Caco-2 (cell line): ENCODE measurements around the gene SDCBP2. TPM values are rescaled to one million over a fixed set of nuclear protein-coding genes. Genes with fewer than 3 reads are reported as not detected.

Source experiments
- BruUV-seq: library from RNA; stranded (reverse); fragments of 400-500 nt; replicated peaks from 2 replicates; lab custom pipeline; 2021; lab: Mats Ljungman, UMichigan
- CTCF ChIA-PET: fragments of 300-600 bp; sonication (Branson Sonifier 250); formaldehyde crosslinking; loops from one replicate; lab custom pipeline; 2022; ENCODE audit warnings: antibody characterized with exemption; lab: Charles Lee
- POLR2A ChIA-PET: fragments of 300-600 bp; sonication (Branson Sonifier 250); formaldehyde crosslinking; loops from one replicate; lab custom pipeline; 2022; ENCODE audit warnings: antibody characterized with exemption; lab: Charles Lee
- DNase-seq, 2 experiments: peaks; one replicate each; pipeline versions ENCODE4 v3.0.0 to v3.0.0-alpha.2; 2020 to 2022
- H3K27me3 ChIP-seq: replicated peaks from 2 replicates; pipeline ENCODE4 v1.6.0; 2011; ENCODE audit warnings: low read length; ENCODE audit not compliant: control insufficient read depth, insufficient read depth
- H3K36me3 ChIP-seq: 2 replicates; pipeline ENCODE4 v1.5.1; 2011; ENCODE audit warnings: low read length; ENCODE audit not compliant: control insufficient read depth, insufficient read depth
- H3K4me1 ChIP-seq: fragments of 250-450 bp; sonication (Bioruptor Pico); 2 replicates; pipeline ENCODE4 v1.5.1; 2020; ENCODE audit warnings: mild to moderate bottlenecking
- H3K4me3 ChIP-seq: 2 replicates; pipeline ENCODE4 v1.5.1; 2011; ENCODE audit warnings: low read depth, mild to moderate bottlenecking, control low read depth, low read length
- H3K9me3 ChIP-seq: fragments of 250-450 bp; sonication (Bioruptor Pico); 2 replicates; pipeline ENCODE4 v1.5.1; 2020; ENCODE audit warnings: mild to moderate bottlenecking, moderate library complexity
- H3K27ac Mint-ChIP-seq: one replicate; pipeline ENCODE4 v1.8.0; 2022; ENCODE audit warnings: mixed read lengths; ENCODE audit not compliant: unreplicated experiment
- H3K27me3 Mint-ChIP-seq: one replicate; pipeline ENCODE4 v1.8.0; 2022; ENCODE audit warnings: mixed read lengths; ENCODE audit not compliant: insufficient read depth, unreplicated experiment
- H3K36me3 Mint-ChIP-seq: one replicate; pipeline ENCODE4 v1.8.0; 2022; ENCODE audit warnings: mild to moderate bottlenecking, mixed read lengths; ENCODE audit not compliant: insufficient read depth, unreplicated experiment
- H3K4me1 Mint-ChIP-seq: one replicate; pipeline ENCODE4 v1.8.0; 2022; ENCODE audit warnings: low read depth, mixed read lengths; ENCODE audit not compliant: unreplicated experiment
- H3K4me3 Mint-ChIP-seq: one replicate; pipeline ENCODE4 v1.8.0; 2022; ENCODE audit warnings: mild to moderate bottlenecking, moderate library complexity, mixed read lengths; ENCODE audit not compliant: unreplicated experiment
- H3K9me3 Mint-ChIP-seq: one replicate; pipeline ENCODE4 v1.8.0; 2022; ENCODE audit warnings: mixed read lengths; ENCODE audit not compliant: unreplicated experiment
- intact Hi-C: fragments of 100-400 bp; cut with micrococcal nuclease; formaldehyde crosslinking; loops from one replicate; pipeline ENCODE4 v1.10.0; 2022; ENCODE audit not compliant: unreplicated experiment
- total RNA-seq: library from RNA; stranded (reverse); gene quantifications from 2 replicates; pipeline ENCODE4 v1.2.3, GENCODE V29; 2022
- TF ChIP-seq, protein P1 (sequence below), 2 experiments: fragments of 200-600 bp in 1 of 2; IDR thresholded peaks; 1 replicate in 1 of 2; 2 replicates in 1 of 2; pipeline versions ENCODE4 v1.5.1 to v1.8.0; 2011 to 2022; ENCODE audit warnings: antibody characterized with exemption in 1 of 2, control low read depth in 1 of 2, inconsistent platforms in 1 of 2, low read depth in 1 of 2, low read length in 1 of 2, mild to moderate bottlenecking in 1 of 2, moderate library complexity in 1 of 2; ENCODE audit not compliant: insufficient read depth in 1 of 2, severe bottlenecking in 1 of 2, unreplicated experiment in 1 of 2

SDCBP2 gene
- total RNA-seq, 1 experiment from 2014 or later = 2.0 TPM

GRCh38 chr20:1312308-1312707 lies 16.6 kb downstream of the SDCBP2 start:
- no peaks in the 10 kb centered on the region for H3K27me3 ChIP-seq
- H3K36me3 ChIP-seq = no peaks in the 10 kb centered on the region
- Mint-ChIP-seq H3K27me3 (no peaks in the 10 kb centered on the region), H3K36me3 (no peaks in the 10 kb centered on the region), H3K9me3 (no peaks in the 10 kb centered on the region), H3K27ac (no peak overlapping the region), H3K4me1 (no peaks in the 10 kb centered on the region), H3K4me3 (no peak overlapping the region)
- no TSS peak for BruUV-seq
- no peak for DNase-seq
- CTCF ChIA-PET = interaction anchor here (1.4 kb wide), 1 partner anchor 126 kb away, joined by 7 read pairs; no protein-coding TSS in a partner anchor
- no peak overlapping the region for H3K4me3 ChIP-seq
- POLR2A ChIA-PET = no interaction called here
- intact Hi-C loops = no loop called here
- TF ChIP-seq, protein P1, sequence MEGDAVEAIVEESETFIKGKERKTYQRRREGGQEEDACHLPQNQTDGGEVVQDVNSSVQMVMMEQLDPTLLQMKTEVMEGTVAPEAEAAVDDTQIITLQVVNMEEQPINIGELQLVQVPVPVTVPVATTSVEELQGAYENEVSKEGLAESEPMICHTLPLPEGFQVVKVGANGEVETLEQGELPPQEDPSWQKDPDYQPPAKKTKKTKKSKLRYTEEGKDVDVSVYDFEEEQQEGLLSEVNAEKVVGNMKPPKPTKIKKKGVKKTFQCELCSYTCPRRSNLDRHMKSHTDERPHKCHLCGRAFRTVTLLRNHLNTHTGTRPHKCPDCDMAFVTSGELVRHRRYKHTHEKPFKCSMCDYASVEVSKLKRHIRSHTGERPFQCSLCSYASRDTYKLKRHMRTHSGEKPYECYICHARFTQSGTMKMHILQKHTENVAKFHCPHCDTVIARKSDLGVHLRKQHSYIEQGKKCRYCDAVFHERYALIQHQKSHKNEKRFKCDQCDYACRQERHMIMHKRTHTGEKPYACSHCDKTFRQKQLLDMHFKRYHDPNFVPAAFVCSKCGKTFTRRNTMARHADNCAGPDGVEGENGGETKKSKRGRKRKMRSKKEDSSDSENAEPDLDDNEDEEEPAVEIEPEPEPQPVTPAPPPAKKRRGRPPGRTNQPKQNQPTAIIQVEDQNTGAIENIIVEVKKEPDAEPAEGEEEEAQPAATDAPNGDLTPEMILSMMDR (IDR thresholded peaks at IDR 0.05; ENCODE audit: insufficient read depth in 1 of 2, low read depth in 1 of 2, low read length in 1 of 2, severe bottlenecking in 1 of 2, unreplicated experiment in 1 of 2) = no peak
- no peaks in the 10 kb centered on the region for H3K4me1 ChIP-seq
- H3K9me3 ChIP-seq = no peaks in the 10 kb centered on the region

DNA sequence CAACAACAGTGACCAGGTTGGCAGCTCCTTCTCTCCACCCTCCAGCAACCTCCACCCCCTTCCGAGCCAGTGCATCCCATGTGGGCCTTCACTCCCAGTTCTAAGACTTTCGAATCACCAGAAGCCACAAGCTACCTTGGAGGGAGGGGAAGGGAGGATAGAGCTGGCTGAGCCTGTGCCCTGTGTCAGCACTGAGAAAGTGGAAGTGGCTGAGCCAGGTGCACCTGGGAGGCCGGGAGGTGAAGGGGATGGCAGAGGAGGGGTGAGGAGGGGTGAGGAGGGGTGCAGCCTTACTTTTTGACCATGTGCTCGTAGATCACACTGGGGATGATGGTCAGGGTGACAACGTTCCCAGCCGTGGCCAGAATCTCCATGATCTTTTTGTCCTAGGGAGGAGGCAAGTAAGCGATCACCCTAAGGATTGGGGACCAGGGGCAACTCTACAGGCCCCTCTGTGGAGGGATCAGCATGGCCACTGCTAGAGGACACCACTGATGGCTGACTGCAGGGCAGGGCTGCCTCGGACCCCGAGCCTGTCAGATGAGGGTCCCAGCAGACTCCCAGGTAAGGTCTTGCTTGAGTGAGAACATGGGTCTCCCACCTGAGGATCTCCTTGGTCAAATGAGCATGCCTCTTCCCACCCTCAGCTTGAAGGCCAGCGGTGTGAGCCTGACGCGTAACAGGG lies 18.3 kb downstream of the SDCBP2 start:
- H3K4me1 Mint-ChIP-seq = no peaks in the 10 kb centered on the region
- no peaks in the 10 kb centered on the region for H3K9me3 Mint-ChIP-seq
- no peaks in the 10 kb centered on the region for H3K36me3 Mint-ChIP-seq
- no peak overlapping the region for H3K4me3 ChIP-seq
- intact Hi-C loops = no loop called here
- no peak overlapping the region for H3K4me3 Mint-ChIP-seq
- TF ChIP-seq, protein P1 (IDR thresholded peaks at IDR 0.05; ENCODE audit: insufficient read depth in 1 of 2, low read depth in 1 of 2, low read length in 1 of 2, severe bottlenecking in 1 of 2, unreplicated experiment in 1 of 2) = no peak
- H3K36me3 ChIP-seq = no peaks in the 10 kb centered on the region
- CTCF ChIA-PET = interaction anchor here (1.6 kb wide), 1 partner anchor 193 kb away, joined by 4 read pairs; no protein-coding TSS in a partner anchor
- no peak for DNase-seq
- H3K9me3 ChIP-seq = no peaks in the 10 kb centered on the region
- no peaks in the 10 kb centered on the region for H3K27me3 ChIP-seq
- no TSS peak for BruUV-seq
- POLR2A ChIA-PET = no interaction called here
- no peaks in the 10 kb centered on the region for H3K4me1 ChIP-seq
- no peak overlapping the region for H3K27ac Mint-ChIP-seq
- H3K27me3 Mint-ChIP-seq = no peaks in the 10 kb centered on the region

GRCh38 chr20:1310071-1310470 lies 18.9 kb downstream of the SDCBP2 start:
- DNase-seq = no peak
- no peaks in the 10 kb centered on the region for H3K9me3 ChIP-seq
- no peaks in the 10 kb centered on the region for H3K36me3 ChIP-seq
- H3K27ac Mint-ChIP-seq = no peak overlapping the region
- H3K4me3 Mint-ChIP-seq = no peak overlapping the region
- H3K27me3 Mint-ChIP-seq = no peaks in the 10 kb centered on the region
- CTCF ChIA-PET = interaction anchor here (1.6 kb wide), 1 partner anchor 194 kb away, joined by 4 read pairs; no protein-coding TSS in a partner anchor
- intact Hi-C loops = no loop called here
- POLR2A ChIA-PET = no interaction called here
- no peaks in the 10 kb centered on the region for H3K4me1 ChIP-seq
- TF ChIP-seq, protein P1 (IDR thresholded peaks at IDR 0.05; ENCODE audit: insufficient read depth in 1 of 2, low read depth in 1 of 2, low read length in 1 of 2, severe bottlenecking in 1 of 2, unreplicated experiment in 1 of 2) = no peak
- H3K4me1 Mint-ChIP-seq = no peaks in the 10 kb centered on the region
- no peaks in the 10 kb centered on the region for H3K36me3 Mint-ChIP-seq
- no peaks in the 10 kb centered on the region for H3K27me3 ChIP-seq
- no TSS peak for BruUV-seq
- no peak overlapping the region for H3K4me3 ChIP-seq
- H3K9me3 Mint-ChIP-seq = no peaks in the 10 kb centered on the region
